Measurements from ENCODE around the gene SKIDA1.

- TF ChIP-seq, protein P1, sequence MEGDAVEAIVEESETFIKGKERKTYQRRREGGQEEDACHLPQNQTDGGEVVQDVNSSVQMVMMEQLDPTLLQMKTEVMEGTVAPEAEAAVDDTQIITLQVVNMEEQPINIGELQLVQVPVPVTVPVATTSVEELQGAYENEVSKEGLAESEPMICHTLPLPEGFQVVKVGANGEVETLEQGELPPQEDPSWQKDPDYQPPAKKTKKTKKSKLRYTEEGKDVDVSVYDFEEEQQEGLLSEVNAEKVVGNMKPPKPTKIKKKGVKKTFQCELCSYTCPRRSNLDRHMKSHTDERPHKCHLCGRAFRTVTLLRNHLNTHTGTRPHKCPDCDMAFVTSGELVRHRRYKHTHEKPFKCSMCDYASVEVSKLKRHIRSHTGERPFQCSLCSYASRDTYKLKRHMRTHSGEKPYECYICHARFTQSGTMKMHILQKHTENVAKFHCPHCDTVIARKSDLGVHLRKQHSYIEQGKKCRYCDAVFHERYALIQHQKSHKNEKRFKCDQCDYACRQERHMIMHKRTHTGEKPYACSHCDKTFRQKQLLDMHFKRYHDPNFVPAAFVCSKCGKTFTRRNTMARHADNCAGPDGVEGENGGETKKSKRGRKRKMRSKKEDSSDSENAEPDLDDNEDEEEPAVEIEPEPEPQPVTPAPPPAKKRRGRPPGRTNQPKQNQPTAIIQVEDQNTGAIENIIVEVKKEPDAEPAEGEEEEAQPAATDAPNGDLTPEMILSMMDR (IDR thresholded peaks at IDR 0.05) = no peak
- TF ChIP-seq POLR2A (IDR thresholded peaks at IDR 0.05) (no peak), POLR2AphosphoS5 (IDR thresholded peaks at IDR 0.05) (no peak), EP300 (IDR thresholded peaks at IDR 0.05) (no peak)
Measured at GRCh38 chr10:21535494-21535965, 10.0 kb upstream of the SKIDA1 start.
